ES-I3 (cell line): Measurements from ENCODE around the gene BRAP.
"Not testable (repeated sequence)": the region's sequence is repeated elsewhere in the genome, so short reads cannot be mapped to it uniquely, and the experiment has no call there.

Source experiments
- H3K36me3 ChIP-seq: 2 replicates; pipeline ENCODE4 v1.6.1; 2013; ENCODE audit warnings: mild to moderate bottlenecking, low read length, control low read depth, moderate library complexity; ENCODE audit not compliant: insufficient read depth
- H3K4me1 ChIP-seq: 2 replicates; pipeline ENCODE4 v1.6.1; 2013; ENCODE audit warnings: mild to moderate bottlenecking, control low read depth, low read length; ENCODE audit not compliant: insufficient read depth
- H3K9ac ChIP-seq: 2 replicates; pipeline ENCODE4 v1.6.1; 2013; ENCODE audit warnings: low read depth, mild to moderate bottlenecking, low read length, moderate library complexity
- H3K9me3 ChIP-seq: 2 replicates; pipeline ENCODE4 v1.6.1; 2013; ENCODE audit warnings: mild to moderate bottlenecking, low read length, moderate library complexity; ENCODE audit not compliant: control insufficient read depth, insufficient read depth

The BRAP gene

GRCh38 chr12:111595341-111595835 is 90.4 kb downstream of the BRAP start:
- not testable (repeated sequence) for H3K36me3 ChIP-seq, H3K9ac ChIP-seq, H3K9me3 ChIP-seq, H3K4me1 ChIP-seq
